PC-3 (cell line): Measurements from ENCODE around the gene PUS10. TPM values are rescaled to one million over a fixed set of nuclear protein-coding genes. Genes with fewer than 3 reads are reported as not detected.

Source experiments
- ATAC-seq: fragments of 200-7000 bp; cut with Tn5 transposase; 2 replicates; pipeline ENCODE4 v1.9.1; 2020; ENCODE audit warnings: mild to moderate bottlenecking, moderate library complexity
- Bru-seq: library from RNA; stranded (reverse); fragments of 400-500 nt; gene quantifications from one replicate; lab custom pipeline; 2021; lab: Mats Ljungman, UMichigan
- BruChase-seq, 2 experiments: library from RNA; stranded (reverse); fragments of 400-500 nt; gene quantifications; one replicate each; lab custom pipeline; 2021; lab: Mats Ljungman, UMichigan
- BruUV-seq: library from RNA; stranded (reverse); fragments of 400-500 nt; replicated peaks from 2 replicates; lab custom pipeline; 2021; lab: Mats Ljungman, UMichigan
- CTCF ChIA-PET: fragments of 300-600 bp; sonication (Branson Sonifier 250); formaldehyde crosslinking; loops from one replicate; lab custom pipeline; 2022; ENCODE audit warnings: antibody characterized with exemption; lab: Charles Lee
- POLR2A ChIA-PET: fragments of 300-600 bp; sonication (Branson Sonifier 250); formaldehyde crosslinking; loops from one replicate; lab custom pipeline; 2022; ENCODE audit warnings: antibody characterized with exemption; ENCODE audit not compliant: unreplicated experiment; lab: Charles Lee
- DNase-seq: peaks from one replicate; pipeline ENCODE4 v3.0.0-alpha.2; 2015
- H2AFZ ChIP-seq: fragments of 300-600 bp; sonication (generic); 2 replicates; pipeline ENCODE4 v1.6.0; 2016; ENCODE audit warnings: antibody characterized with exemption, low read length
- H3F3A ChIP-seq: fragments of 300-600 bp; sonication (generic); one replicate; pipeline ENCODE4 v1.6.0; 2017; ENCODE audit warnings: antibody characterized with exemption, low read length, control low read depth, mild to moderate bottlenecking; ENCODE audit not compliant: unreplicated experiment
- H3K27ac ChIP-seq: fragments of 300-600 bp; sonication (generic); 2 replicates; pipeline ENCODE4 v1.5.1; 2016; ENCODE audit warnings: mild to moderate bottlenecking, low read length
- H3K27me3 ChIP-seq: fragments of 300-600 bp; sonication (generic); 2 replicates; pipeline ENCODE4 v1.6.1; 2016; ENCODE audit warnings: low read length, mixed read lengths
- H3K36me3 ChIP-seq: fragments of 300-600 bp; sonication (generic); 2 replicates; pipeline ENCODE4 v1.6.1; 2016; ENCODE audit warnings: low read depth, mixed run types, low read length, mixed read lengths
- H3K4me1 ChIP-seq: fragments of 300-600 bp; sonication (generic); 2 replicates; pipeline ENCODE4 v1.5.1; 2016; ENCODE audit warnings: low read length; ENCODE audit not compliant: insufficient read depth
- H3K4me2 ChIP-seq: fragments of 300-600 bp; sonication (generic); 2 replicates; pipeline ENCODE4 v1.6.0; 2016; ENCODE audit warnings: low read length
- H3K4me3 ChIP-seq: fragments of 300-600 bp; sonication (generic); 2 replicates; pipeline ENCODE4 v1.5.1; 2016; ENCODE audit warnings: mild to moderate bottlenecking, low read length, mixed read lengths
- H3K79me2 ChIP-seq: fragments of 300-600 bp; sonication (generic); 2 replicates; pipeline ENCODE4 v1.6.1; 2017; ENCODE audit warnings: low read length, mixed read lengths
- H3K9ac ChIP-seq: fragments of 300-600 bp; sonication (generic); 2 replicates; pipeline ENCODE4 v1.6.0; 2016; ENCODE audit warnings: mild to moderate bottlenecking, low read length
- H3K9me2 ChIP-seq: fragments of 300-600 bp; sonication (generic); replicated peaks from 2 replicates; pipeline ENCODE4 v1.6.1; 2016; ENCODE audit warnings: mixed run types, low read length, mixed read lengths
- H3K9me3 ChIP-seq: fragments of 300-600 bp; sonication (generic); 2 replicates; pipeline ENCODE4 v1.6.1; 2016; ENCODE audit warnings: low read length, mixed read lengths
- H4K20me1 ChIP-seq: fragments of 300-600 bp; sonication (generic); 2 replicates; pipeline ENCODE4 v1.6.1; 2016; ENCODE audit warnings: low read length, mixed read lengths
- CTCF ChIP-seq: fragments of 300-600 bp; sonication (generic); conservative IDR thresholded peaks from 2 replicates; pipeline ENCODE4 v1.5.1; 2017; ENCODE audit warnings: antibody characterized with exemption, low read depth, mild to moderate bottlenecking, low read length
- EZH2 ChIP-seq: fragments of 300-600 bp; sonication (generic); IDR thresholded peaks from one replicate; pipeline ENCODE4 v1.6.1; 2017; ENCODE audit warnings: antibody characterized with exemption, mild to moderate bottlenecking, low read length; ENCODE audit not compliant: unreplicated experiment
- EZH2phosphoT487 ChIP-seq: fragments of 300-600 bp; sonication (generic); IDR thresholded peaks from 2 replicates; pipeline ENCODE4 v1.6.1; 2018; ENCODE audit warnings: mild to moderate bottlenecking, antibody characterized with exemption, low read length, borderline replicate concordance
- intact Hi-C: fragments of 100-400 bp; cut with micrococcal nuclease; formaldehyde crosslinking; loops from 2 replicates; pipeline ENCODE4 v1.9.0; 2023
- long read RNA-seq: library from polyadenylated mRNA; unstranded; transcript quantifications from one replicate; pipeline ENCODE4 v2.0.0, GENCODE V29; 2021; ENCODE audit not compliant: unreplicated experiment
- total RNA-seq: library from RNA; depleted of rRNA; stranded (reverse); fragments of >200 nt; gene quantifications from 2 replicates; pipeline ENCODE4 v1.2.3, GENCODE V29; 2014; rRNA removed

The PUS10 gene
- total RNA-seq (3.6 and 3.7 TPM in 2 replicates), Bru-seq, nascent RNA (percentile 48 among the genes with signal in this experiment), BruChase-seq, experiment 1, labeled RNA remaining after a 6-hour chase (percentile 52 among the genes with signal in this experiment), BruChase-seq, experiment 2, labeled RNA remaining after a 2-hour chase (percentile 57 among the genes with signal in this experiment)
- long read RNA-seq, partial matches to known transcripts, result 0 of 9 reads
- long read RNA-seq, other reads (novel, unspliced or antisense), result 9 of 9 reads

GRCh38 chr2:61017556-61018317 is at the start of gene PUS10, which contains the start of gene PEX13:
TSS of gene PUS10 (minus strand) at chr2:61018255. CDS start at chr2:61011890, 6,365 bp downstream.
TSS of gene PEX13 (plus strand) at chr2:61017720. CDS start at chr2:61017760, 40 bp downstream.
- Histone ChIP-seq H3K9ac (peak within 1 kb of the TSS; percentile 95), H3K27ac (peak within 1 kb of the TSS; percentile 97), H3K4me1 (peaks cover 35% of the 10 kb centered on the region), H3K27me3 (no peaks in the 10 kb centered on the region), H3K79me2 (peaks cover 85% of the 10 kb centered on the region), H3K36me3 (peaks cover 14% of the 10 kb centered on the region), H3K4me3 (peak within 1 kb of the TSS; percentile 95), H3K9me2 (no peaks in the 10 kb centered on the region), H3F3A (peaks cover 3% of the 10 kb centered on the region), H3K9me3 (no peaks in the 10 kb centered on the region), H3K4me2 (peak within 1 kb of the TSS; percentile 89), H4K20me1 (peaks cover 10% of the 10 kb centered on the region; the same call in 1 of the 2 replicates), H2AFZ (peak within 1 kb of the TSS; percentile 83)
- ChIA-PET CTCF (no interaction called here), POLR2A (no interaction called here)
- BruUV-seq, result TSS peak; percentile 47
- intact Hi-C loops, result loop anchor here (1.0 to 5.0 kb wide), 2 partner anchors 48 to 135 kb away; partner anchors contain the start of genes REL and SANBR
- peak; percentile 73 for DNase-seq
- ATAC-seq, result peak; percentile 87
- TF ChIP-seq EZH2, result no peak
- no peak for TF ChIP-seq EZH2phosphoT487
- TF ChIP-seq CTCF, result no peak

GRCh38 chr2:61065714-61066709 is 48.0 kb upstream of the PUS10 start, which contains the start of gene SANBR:
TSS of gene SANBR (plus strand) at chr2:61065871. CDS start at chr2:61070351, 4,480 bp downstream.
- ChIA-PET CTCF (no interaction called here), POLR2A (interaction anchor here (0.6 kb wide), 1 partner anchor 469 kb away, joined by 4 read pairs; no protein-coding TSS in a partner anchor)
- intact Hi-C loops, result loop anchor here (1.0 kb wide), 1 partner anchor 49 kb away; the partner anchor contains the start of gene PEX13
- Histone ChIP-seq H3F3A (no peaks in the 10 kb centered on the region), H3K9me2 (no peaks in the 10 kb centered on the region), H2AFZ (peak within 1 kb of the TSS; percentile 98), H4K20me1 (no peaks in the 10 kb centered on the region), H3K4me3 (peak within 1 kb of the TSS; percentile 93), H3K4me1 (peaks cover 6% of the 10 kb centered on the region; the same call in 1 of the 2 replicates), H3K4me2 (peak within 1 kb of the TSS; percentile 89), H3K79me2 (peaks cover 8% of the 10 kb centered on the region; the same call in 1 of the 2 replicates), H3K9ac (peak within 1 kb of the TSS; percentile 76), H3K27ac (no peak within 1 kb of the TSS), H3K9me3 (no peaks in the 10 kb centered on the region), H3K36me3 (no peaks in the 10 kb centered on the region), H3K27me3 (no peaks in the 10 kb centered on the region)
- no TSS peak for BruUV-seq
- no peak for TF ChIP-seq EZH2
- TF ChIP-seq CTCF, result no peak
- no peak for TF ChIP-seq EZH2phosphoT487
- ATAC-seq (peak; percentile 96), DNase-seq (peak; percentile 94)
